GM20431 (cell line): ENCODE data around the gene RAB31.

Experiments
- in situ Hi-C: fragments of 300-500 bp; cut with MseI, MboI; formaldehyde crosslinking; loops from one replicate; pipeline ENCODE4 v1.15.0; 2020; ENCODE audit warnings: low sequenced_read_pairs; ENCODE audit not compliant: unreplicated experiment

RAB31 gene

DNA sequence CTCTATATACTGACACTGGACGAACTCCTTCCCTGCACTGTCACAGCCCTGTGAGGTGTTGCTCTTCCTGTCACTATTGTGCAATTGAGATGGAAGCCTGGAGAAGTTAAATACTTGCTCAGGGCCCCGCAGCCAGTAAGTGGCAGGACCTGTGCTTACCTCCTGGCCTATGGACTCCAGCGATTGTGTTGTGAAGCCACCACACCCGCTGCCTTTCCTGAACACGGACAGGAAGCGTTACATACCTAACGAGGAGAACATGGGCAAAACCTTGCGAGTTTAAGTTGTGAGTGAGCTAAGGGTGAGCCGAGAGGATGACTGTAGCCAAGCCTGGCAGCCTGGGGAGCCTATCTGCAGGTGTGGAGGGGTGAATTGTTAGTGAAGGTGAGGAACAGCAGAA lies 26.1 kb downstream of the RAB31 start:
- in situ Hi-C loops, result no loop called here

GRCh38 chr18:9735238-9735637 lies 27.1 kb downstream of the RAB31 start:
- in situ Hi-C loops, result no loop called here

- in situ Hi-C loops, result no loop called here
Observed at GRCh38 chr18:9735879-9736278, 27.8 kb downstream of the RAB31 start.

- in situ Hi-C loops, result no loop called here
Observed at GRCh38 chr18:9736286-9736835, 28.3 kb downstream of the RAB31 start.

DNA sequence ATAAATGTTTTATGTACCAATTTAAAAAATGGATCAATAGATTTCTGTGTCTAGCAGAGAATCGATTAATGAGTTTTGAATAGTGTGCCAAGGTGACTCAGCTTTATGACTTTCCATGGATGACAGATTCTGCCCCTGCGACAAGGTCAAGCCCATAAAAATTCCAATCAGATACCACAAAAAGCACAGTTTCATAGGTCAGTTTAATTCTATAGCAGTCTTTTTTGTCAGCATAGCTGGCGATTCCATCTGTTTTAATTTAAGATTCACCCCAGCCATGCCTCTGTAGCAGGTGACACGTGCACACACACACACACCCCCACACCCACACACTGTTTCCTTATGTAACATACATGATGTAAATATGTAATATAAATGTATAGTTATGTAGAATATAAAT lies 28.9 kb downstream of the RAB31 start:
- in situ Hi-C loops, result no loop called here

- in situ Hi-C loops, result no loop called here
Observed at GRCh38 chr18:9737472-9738121, 29.5 kb downstream of the RAB31 start.

DNA sequence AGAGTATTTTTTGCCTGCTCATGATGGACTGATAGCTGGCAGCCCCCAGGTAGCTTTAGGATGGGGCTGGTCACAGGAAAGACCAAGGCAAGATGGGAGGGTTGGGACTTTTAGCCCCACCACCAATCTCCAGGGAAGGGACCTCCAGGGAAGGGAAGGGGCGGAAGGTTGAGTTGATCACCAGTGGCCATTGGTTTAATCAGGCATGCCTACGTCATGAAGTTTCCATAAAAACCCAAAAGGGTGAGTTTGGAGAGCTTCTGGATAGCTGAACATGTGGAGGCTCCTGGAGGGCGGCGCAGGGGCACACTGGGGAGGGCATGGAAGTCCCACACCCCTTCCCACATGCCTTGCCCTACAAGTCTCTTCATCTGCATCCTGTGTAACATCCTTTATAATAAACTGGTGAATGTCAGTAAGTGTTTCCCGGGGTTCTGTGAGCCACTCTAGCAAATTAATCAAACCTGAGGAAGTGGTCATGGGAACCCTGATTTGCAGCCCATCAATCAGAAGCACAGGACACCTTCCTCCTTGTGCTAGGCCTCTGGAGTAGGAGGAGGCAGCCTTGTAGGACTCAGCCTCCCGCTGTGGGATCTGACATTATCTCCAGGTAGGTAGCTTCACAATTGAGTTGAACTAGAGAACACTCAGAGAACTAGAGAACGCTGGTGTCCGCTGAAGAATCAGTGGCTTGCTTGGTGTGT lies 30.3 kb downstream of the RAB31 start:
- in situ Hi-C loops, result no loop called here

- in situ Hi-C loops, result no loop called here
Observed at GRCh38 chr18:9739516-9739915, 31.4 kb downstream of the RAB31 start.

DNA sequence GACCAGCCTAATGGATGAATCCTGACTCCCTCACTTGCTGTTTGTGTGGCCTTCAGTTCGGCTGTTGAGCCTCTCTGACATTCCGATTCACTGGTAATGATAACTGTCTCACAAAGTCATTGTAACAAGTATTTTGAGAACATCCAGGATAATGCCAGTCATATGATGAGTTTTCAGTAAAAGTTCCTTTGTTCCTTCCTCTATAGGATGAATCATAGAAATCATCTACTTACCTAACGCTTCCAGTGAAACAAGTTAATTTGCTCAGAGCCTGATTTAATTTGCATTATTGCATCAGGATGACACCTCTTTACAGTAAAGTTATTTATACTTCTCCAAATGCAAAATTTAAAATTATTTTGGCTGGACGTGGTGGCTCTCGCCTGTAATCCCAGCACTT lies 32.0 kb downstream of the RAB31 start:
- in situ Hi-C loops, result no loop called here

GRCh38 chr18:9741406-9741792 lies 33.3 kb downstream of the RAB31 start:
- in situ Hi-C loops, result no loop called here

DNA sequence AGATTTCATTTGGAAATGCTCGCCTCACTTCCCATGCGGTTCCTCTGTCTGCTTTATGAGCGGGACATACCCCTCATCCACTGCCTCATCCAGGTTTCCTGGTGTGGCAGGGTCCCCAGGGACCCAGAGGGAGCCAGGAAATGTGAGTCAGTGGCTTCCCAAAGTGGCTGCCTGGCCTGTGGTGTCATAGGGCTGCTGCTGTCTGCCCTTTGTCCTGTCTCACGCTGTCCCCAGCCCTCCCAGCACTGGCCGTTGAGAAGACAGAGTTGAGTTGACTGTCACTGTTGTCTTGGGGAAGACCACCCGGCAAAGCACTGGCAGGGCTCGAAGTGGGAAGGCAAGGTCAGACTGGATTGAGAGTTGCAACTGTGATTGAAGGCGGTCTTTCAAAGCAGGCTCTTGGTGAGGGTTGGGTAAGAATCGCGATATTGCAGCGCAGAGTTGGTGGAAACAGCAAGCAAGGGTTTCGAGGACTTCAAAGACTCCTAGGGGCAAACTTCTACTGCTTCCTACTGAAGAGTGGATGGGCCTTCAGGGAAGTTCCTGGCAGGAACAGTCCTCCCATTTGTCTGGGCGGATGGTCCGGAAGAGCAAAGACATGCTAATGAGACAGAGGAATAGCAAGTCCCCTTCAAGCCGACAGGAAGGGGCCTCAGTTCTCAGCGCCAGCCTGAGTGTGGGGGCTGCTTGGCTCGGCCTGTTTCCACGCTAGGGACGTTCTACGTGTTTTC lies 33.9 kb downstream of the RAB31 start:
- in situ Hi-C loops, result no loop called here

DNA sequence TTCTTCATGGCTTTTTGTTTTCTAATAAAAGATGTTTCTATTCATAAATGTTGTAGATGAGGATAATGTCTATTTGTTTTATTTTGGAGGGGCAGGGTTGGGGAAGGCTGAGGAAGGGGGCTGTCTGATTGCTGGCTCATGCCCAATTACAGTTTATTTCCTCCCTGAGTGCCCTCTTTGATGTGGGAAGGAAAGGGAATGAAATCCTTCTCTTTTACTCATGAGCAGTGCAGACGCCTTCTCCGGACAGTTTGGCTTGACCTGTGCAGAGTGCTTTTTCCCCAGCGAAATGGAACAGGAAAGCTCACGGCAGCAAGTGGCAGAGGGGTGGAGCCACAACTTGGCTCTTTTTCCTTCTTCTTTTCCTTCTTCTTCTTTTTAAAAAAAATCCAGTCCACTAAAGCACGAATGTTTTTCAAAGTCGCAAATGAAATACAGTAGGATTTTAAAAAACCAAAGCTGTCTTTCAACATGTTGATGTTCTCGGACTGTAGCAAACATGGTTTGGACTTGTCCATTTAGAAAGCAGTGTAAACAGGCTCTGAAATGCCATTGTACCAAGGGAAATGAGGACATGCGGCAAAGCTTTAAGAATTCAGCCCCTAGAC lies 34.5 kb downstream of the RAB31 start:
- in situ Hi-C loops, result no loop called here

DNA sequence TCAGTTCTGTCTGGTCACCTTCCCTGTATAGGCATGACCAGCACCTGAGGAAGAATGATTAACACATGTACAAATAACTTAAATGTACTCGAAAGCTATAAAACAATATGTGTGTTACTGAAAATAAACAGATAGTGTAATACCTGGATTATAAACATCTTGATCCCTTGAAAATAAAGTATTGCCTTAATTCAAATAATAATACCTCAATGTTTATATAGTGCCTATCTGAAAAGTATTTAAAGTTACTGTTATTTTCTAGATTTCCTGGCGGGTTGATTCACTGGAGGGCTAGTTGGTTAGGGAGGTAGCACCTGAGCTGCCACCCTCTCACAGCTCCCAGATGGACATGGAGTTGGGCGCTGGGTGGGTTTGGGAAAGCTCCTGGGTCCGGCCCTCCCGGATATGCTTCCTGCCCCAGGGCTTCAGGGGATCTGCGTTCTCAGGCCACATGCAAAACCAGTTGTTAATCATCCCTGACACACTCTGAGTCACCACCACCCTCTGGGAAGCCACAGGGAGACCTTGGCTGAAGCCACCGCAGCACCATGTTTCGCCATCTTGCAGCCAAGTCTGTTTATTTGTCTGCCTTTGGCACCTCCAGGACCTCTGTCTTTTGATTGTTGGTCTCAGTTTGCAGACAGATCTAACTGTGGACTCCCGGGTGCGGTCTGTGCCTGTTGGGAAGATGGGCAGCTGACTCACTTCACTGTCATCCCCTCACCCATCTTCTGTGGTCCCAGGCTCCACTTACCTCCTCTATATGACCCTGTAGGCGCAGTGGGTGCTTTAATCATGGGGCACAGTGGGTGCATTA lies 35.3 kb downstream of the RAB31 start:
- in situ Hi-C loops, result no loop called here

- in situ Hi-C loops, result no loop called here
Observed at GRCh38 chr18:9746958-9747357, 38.9 kb downstream of the RAB31 start.

DNA sequence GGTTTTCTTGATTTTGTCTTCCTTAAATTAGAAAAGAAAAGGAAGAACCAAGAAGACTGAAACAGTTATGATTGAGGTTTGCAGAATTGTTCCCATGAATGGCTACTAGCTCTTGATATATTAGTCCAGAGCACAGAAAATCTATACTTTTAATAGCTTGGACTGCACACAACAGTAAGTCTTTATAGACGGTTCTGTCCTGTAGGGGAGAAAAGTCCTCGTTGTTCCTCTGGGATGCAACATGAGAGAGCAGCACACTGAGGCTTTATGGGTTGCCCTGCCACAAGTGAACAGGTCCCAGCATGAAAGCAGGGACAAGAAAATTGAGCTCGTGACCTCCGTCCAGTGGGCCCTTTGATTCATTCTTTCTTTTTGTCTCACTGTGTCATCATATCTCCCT lies 41.5 kb downstream of the RAB31 start:
- in situ Hi-C loops, result no loop called here

DNA sequence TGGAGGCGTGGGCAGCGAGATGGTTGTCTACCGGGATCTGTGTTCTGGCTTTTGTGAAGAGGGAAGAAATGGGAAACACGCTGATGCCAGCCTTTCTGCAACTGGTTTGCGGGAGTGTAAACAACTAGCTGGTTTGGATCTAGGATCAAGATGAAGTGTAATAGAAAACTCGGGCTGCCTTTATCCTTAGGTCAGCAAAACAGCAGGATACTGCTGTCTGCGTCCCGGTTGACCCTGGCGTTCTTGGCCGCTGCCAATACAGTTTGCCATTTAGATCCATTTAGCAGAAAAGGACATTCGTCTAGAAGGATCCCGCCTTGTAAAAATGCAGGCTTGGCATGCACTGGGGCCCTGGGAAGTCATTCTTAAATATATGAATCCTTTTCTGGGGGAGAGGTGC lies 42.0 kb downstream of the RAB31 start:
- in situ Hi-C loops, result no loop called here

GRCh38 chr18:9750606-9751304 lies 42.7 kb downstream of the RAB31 start:
- in situ Hi-C loops, result no loop called here

DNA sequence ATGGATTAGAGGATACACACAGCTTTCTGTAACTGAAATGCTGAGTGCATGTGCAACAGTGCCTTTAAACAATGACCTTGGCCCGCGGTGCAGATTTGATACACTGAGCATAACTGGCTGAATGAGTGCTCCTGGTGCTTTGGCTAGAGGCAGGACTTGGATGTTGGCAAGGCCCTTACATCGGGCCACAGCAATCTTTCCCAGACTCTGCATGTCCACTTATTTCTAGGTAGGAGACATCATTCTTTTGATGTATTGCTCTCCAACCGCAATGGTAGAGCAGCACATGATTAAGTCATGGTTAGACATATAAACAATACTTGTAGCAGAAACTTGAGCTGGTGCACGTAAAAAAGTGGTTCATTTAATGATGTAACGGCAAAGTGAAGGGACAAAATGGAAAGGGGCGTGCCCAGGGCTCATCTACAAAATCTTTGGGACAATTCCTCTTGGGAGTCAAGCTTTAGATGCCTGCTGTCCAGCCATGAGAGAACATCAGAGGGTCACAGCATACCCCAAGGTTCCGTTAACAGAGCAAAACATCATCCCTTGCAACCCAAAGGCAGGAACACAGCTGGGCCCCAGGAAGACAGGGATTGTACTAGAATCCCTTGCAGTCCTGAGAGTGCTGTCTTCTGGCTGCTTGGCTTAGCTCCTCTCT lies 43.4 kb downstream of the RAB31 start:
- in situ Hi-C loops, result no loop called here

DNA sequence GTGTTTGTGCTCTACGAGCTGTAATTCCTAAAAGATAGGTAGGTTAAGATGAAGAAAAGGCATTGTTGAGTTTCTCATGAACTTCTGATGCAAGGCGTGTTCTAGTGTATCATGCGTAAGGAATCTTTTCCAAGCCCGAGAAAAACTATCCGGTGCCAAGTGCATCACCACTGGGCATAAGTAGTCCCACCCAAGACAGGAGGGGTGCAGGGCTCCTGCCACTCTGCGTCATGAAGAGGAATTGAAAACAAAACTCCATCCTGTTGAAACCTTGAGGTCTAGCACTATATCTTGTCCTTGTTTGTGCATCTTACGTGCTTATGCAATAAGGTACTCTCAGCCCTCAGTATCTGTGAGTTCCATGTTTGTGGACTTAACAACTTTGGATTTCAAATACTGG lies 45.7 kb downstream of the RAB31 start:
- in situ Hi-C loops, result no loop called here
